ENCODE measurements around the gene KRT7. TPM values are rescaled to one million over a fixed set of nuclear protein-coding genes. Genes with fewer than 3 reads are reported as not detected.

The KRT7 gene
- total and polyA plus RNA-seq, 2 experiments from 2014 or later = 11.0 to 17.4 TPM

DNA sequence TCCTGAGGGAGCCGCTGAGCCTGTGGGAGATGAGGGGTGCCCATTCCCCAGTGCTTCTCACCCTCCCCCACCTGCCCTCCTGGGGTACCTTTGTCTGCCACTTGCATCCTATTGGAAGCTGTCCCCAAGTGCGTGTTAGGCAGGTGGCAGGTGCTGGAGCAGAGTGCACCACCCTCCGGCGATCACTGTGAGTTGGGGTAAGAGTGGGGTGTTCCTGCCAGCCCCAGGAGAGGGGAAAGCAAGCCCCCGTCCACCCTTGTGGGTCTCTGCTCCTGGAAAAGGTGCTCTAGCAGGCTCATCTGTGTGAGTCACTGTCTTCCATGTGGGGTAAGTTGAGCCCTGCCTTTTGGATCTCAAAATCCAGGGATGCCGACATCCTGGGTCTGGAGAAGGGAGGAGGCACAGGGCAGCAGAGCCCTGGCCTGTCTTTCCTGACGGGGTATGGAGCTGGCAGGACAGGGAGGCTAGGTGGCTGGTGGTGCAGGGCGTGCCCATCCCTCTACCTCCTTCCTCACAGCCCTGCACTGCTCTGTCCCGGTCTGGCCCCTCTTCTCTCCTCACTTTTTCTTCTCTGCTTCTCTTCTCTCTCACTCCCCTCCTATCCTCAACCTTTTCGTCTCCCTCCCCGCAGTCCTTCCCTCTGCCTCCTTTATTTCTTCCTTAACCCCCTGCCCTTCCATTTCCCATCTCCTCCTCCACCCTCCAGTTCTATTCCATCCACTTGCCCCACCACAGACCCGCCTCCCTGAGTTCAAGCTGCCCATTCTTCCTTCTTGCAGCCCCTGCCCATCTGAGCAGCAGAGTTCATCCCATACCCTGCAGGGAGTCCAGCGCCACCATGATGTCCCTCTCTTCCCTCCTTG lies 20.1 kb upstream of the KRT7 start:
- Histone ChIP-seq H3K27me3 (replicated peaks; ENCODE audit: insufficient read depth) (no peaks in the 10 kb centered on the region), H3K9me2 (ENCODE audit: insufficient read depth) (no peaks in the 10 kb centered on the region), H3K4me1 (ENCODE audit: insufficient read depth) (peaks cover 23% of the 10 kb centered on the region), H3K9ac (no peak overlapping the region), H3F3A (ENCODE audit: insufficient read depth) (no peaks in the 10 kb centered on the region; the same call in none of the 2 replicates), H3K36me3 (ENCODE audit: low read depth) (no peaks in the 10 kb centered on the region), H2AFZ (no peak overlapping the region), H3K4me2 (ENCODE audit: unreplicated experiment) (no peak overlapping the region), H3K4me3 (no peak overlapping the region), H3K79me2 (ENCODE audit: insufficient read depth) (no peaks in the 10 kb centered on the region), H3K27ac (no peak overlapping the region), H3K9me3 (ENCODE audit: low read depth) (no peaks in the 10 kb centered on the region), H4K20me1 (ENCODE audit: insufficient read depth) (no peaks in the 10 kb centered on the region)
- no peak for TF ChIP-seq EZH2phosphoT487 (IDR thresholded peaks at IDR 0.05; ENCODE audit: insufficient read depth, low read depth)
- TF ChIP-seq EZH2 (IDR thresholded peaks at IDR 0.05; ENCODE audit: insufficient read depth, poor library complexity, severe bottlenecking) = no peak
- DNase-seq = no peak
- 68 to 71% methylated on average over 11 to 13 of the region's 13 CpGs for WGBS, 2 experiments (ENCODE audit: low coverage in 1 of 2, low lambda C conversion rate in 2 of 2, missing lambda C conversion rate in 2 of 2)
- in situ Hi-C loops (cut with MboI) = no loop called here

DNA sequence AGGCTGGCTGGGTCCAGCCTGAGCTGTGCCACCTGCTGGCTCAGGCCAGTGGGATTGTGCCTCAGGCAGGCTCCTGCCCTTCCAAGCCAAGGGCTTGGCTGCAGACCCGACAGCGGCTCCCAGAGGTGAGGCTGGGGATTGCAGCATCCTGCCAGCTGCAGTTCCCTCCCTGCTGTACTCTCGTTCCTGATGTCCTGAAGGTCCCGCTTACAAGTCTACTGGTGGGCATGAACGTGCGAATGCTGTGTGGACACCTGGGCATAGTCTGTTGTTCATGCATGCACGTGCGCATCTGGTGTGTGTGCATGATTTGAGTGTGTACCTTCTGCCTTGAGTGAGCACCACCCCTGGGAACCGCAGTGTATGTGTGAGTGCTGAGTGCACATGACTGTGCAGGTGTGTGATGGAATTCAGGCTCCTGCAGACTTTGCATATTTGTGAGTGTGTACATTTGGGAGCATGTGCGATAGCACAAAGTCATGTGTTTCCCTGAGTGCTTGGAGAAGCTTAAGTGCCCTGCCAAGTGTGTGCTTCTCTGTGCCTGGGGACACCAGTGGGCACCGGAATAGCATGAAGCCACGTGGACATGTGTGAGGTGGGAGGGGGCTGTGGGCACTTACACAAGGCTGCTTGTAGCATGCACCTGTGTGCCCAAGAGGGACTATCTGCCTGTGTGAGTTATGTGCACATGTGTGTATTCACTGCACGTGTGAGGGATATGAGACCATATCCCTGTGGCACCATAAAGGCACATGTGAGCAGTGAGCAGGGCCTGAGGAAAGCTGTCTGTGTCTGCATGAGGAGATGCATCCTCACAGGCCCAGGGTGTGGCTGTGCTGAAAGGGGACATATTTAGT lies 19.3 kb upstream of the KRT7 start:
- peak; percentile 85 for DNase-seq

DNA sequence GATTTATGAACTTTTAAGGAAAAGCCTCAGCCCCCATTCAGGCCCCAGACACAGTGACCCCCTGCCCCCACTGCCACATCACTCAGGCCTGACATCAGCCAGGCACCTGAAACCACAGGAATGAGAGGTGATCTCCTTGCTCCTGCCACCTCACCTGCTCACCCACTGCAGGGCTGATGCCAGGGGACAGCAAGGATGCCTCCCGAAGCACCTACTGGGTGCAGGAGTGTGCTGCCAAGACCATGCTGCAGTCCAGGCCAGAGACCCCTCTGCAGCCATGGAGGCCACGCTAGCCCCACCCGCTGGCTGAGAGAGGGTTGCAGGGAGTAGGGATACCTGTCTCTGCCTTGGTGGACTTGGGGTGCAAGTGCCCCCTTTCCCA lies 18.6 kb upstream of the KRT7 start:
- Histone ChIP-seq H3K4me2 (ENCODE audit: unreplicated experiment) (no peak overlapping the region), H2AFZ (no peak overlapping the region), H3K9ac (no peak overlapping the region), H4K20me1 (ENCODE audit: insufficient read depth) (no peaks in the 10 kb centered on the region), H3K9me2 (ENCODE audit: insufficient read depth) (no peaks in the 10 kb centered on the region), H3K4me3 (no peak overlapping the region), H3K27me3 (replicated peaks; ENCODE audit: insufficient read depth) (no peaks in the 10 kb centered on the region), H3K27ac (no peak overlapping the region), H3K36me3 (ENCODE audit: low read depth) (no peaks in the 10 kb centered on the region), H3F3A (ENCODE audit: insufficient read depth) (no peaks in the 10 kb centered on the region), H3K9me3 (ENCODE audit: low read depth) (no peaks in the 10 kb centered on the region), H3K79me2 (ENCODE audit: insufficient read depth) (no peaks in the 10 kb centered on the region), H3K4me1 (ENCODE audit: insufficient read depth) (peaks cover 15% of the 10 kb centered on the region)
- no peak for DNase-seq
- in situ Hi-C loops (cut with MboI) = no loop called here
- no peak for TF ChIP-seq EZH2phosphoT487 (IDR thresholded peaks at IDR 0.05; ENCODE audit: insufficient read depth, low read depth)
- WGBS, 2 experiments (ENCODE audit: low coverage in 1 of 2, low lambda C conversion rate in 2 of 2, missing lambda C conversion rate in 2 of 2) = 58 to 71% methylated on average over 3 of the region's 3 CpGs

More for the DNA sequence above, 19.3 kb upstream of the KRT7 start:
- no peak for TF ChIP-seq EZH2phosphoT487 (IDR thresholded peaks at IDR 0.05; ENCODE audit: insufficient read depth, low read depth)
- no peak for TF ChIP-seq EZH2 (IDR thresholded peaks at IDR 0.05; ENCODE audit: insufficient read depth, poor library complexity, severe bottlenecking)
- Histone ChIP-seq H3K9me2 (ENCODE audit: insufficient read depth) (no peaks in the 10 kb centered on the region), H3K9ac (no peak overlapping the region), H4K20me1 (ENCODE audit: insufficient read depth) (no peaks in the 10 kb centered on the region), H3K4me2 (ENCODE audit: unreplicated experiment) (no peak overlapping the region), H3K27me3 (replicated peaks; ENCODE audit: insufficient read depth) (no peaks in the 10 kb centered on the region), H3F3A (ENCODE audit: insufficient read depth) (no peaks in the 10 kb centered on the region), H3K36me3 (ENCODE audit: low read depth) (no peaks in the 10 kb centered on the region), H3K4me3 (no peak overlapping the region), H3K27ac (no peak overlapping the region), H3K4me1 (ENCODE audit: insufficient read depth) (peaks cover 15% of the 10 kb centered on the region), H3K9me3 (ENCODE audit: low read depth) (no peaks in the 10 kb centered on the region), H2AFZ (no peak overlapping the region), H3K79me2 (ENCODE audit: insufficient read depth) (no peaks in the 10 kb centered on the region)
- in situ Hi-C loops (cut with MboI) = no loop called here
- 21 to 22% methylated on average over 13 of the region's 13 CpGs for WGBS, 2 experiments (ENCODE audit: low coverage in 1 of 2, low lambda C conversion rate in 2 of 2, missing lambda C conversion rate in 2 of 2)

DNA sequence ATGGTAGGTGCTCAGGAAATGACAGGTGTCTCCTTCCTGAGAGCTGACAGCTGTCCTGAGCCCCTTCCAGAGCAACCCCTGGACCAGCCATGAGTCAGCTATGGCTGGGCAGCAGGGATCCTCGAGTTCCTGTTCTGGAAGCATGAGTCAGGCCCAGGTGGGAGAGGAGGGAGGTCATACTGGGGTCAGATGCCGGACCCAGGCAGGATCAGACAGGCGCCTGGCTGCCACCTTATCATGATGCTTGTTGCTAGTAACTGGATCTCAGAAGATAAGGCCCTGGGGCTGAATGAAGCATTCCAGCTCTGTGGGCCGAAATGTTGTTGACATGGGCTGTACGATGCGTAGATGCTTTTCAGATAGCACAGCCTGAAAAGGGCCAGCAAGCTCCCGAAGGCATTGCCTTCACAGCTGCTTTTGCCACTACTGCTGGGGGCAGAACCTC lies 17.4 kb upstream of the KRT7 start:
- no peak overlapping the region for H3K4me2 ChIP-seq (ENCODE audit: unreplicated experiment)
- H2AFZ ChIP-seq = no peak overlapping the region
- in situ Hi-C loops (cut with MboI) = no loop called here
- H3F3A ChIP-seq (ENCODE audit: insufficient read depth) = no peaks in the 10 kb centered on the region
- H3K4me3 ChIP-seq = no peak overlapping the region
- no peaks in the 10 kb centered on the region for H3K36me3 ChIP-seq (ENCODE audit: low read depth)
- H3K27me3 ChIP-seq (replicated peaks; ENCODE audit: insufficient read depth) = no peaks in the 10 kb centered on the region
- no peak overlapping the region for H3K9ac ChIP-seq
- no peak for DNase-seq
- WGBS, 2 experiments (ENCODE audit: low coverage in 1 of 2, low lambda C conversion rate in 2 of 2, missing lambda C conversion rate in 2 of 2) = 71 to 73% methylated on average over 7 of the region's 7 CpGs
- TF ChIP-seq EZH2 (IDR thresholded peaks at IDR 0.05; ENCODE audit: insufficient read depth, poor library complexity, severe bottlenecking) = no peak
- TF ChIP-seq EZH2phosphoT487 (IDR thresholded peaks at IDR 0.05; ENCODE audit: insufficient read depth, low read depth) = no peak
- no peaks in the 10 kb centered on the region for H3K9me3 ChIP-seq (ENCODE audit: low read depth)
- H4K20me1 ChIP-seq (ENCODE audit: insufficient read depth) = no peaks in the 10 kb centered on the region
- H3K27ac ChIP-seq = no peak overlapping the region
- H3K4me1 ChIP-seq (ENCODE audit: insufficient read depth) = peaks cover 7% of the 10 kb centered on the region
- H3K9me2 ChIP-seq (ENCODE audit: insufficient read depth) = no peaks in the 10 kb centered on the region
- H3K79me2 ChIP-seq (ENCODE audit: insufficient read depth) = no peaks in the 10 kb centered on the region

Data from GM23248 (cell line).